Colonic mucosa (tissue), 4 donors: ENCODE data around the gene AUTS2. TPM values are rescaled to one million over a fixed set of nuclear protein-coding genes. Genes with fewer than 3 reads are reported as not detected.

Experiments used
- DNase-seq: peaks from one replicate; pipeline ENCODE4 v3.0.0-alpha.2; 2020
- H3K27ac ChIP-seq: fragments of 200-600 bp; one replicate; pipeline ENCODE4 v1.8.0; 2021
- H3K27me3 ChIP-seq: fragments of 200-600 bp; one replicate; pipeline ENCODE4 v1.8.0; 2021
- H3K36me3 ChIP-seq: fragments of 200-600 bp; one replicate; pipeline ENCODE4 v1.8.0; 2021
- H3K4me1 ChIP-seq: fragments of 200-600 bp; one replicate; pipeline ENCODE4 v1.8.0; 2021; ENCODE audit warnings: mild to moderate bottlenecking
- H3K4me3 ChIP-seq: fragments of 200-600 bp; one replicate; pipeline ENCODE4 v1.8.0; 2021
- H3K9ac ChIP-seq, 2 donors: one replicate each; pipeline ENCODE4 v1.7.0; 2013; ENCODE audit warnings: control low read depth in 2 of 2, low read depth in 2 of 2, low read length in 2 of 2
- H3K9me3 ChIP-seq: fragments of 200-600 bp; one replicate; pipeline ENCODE4 v1.8.0; 2021
- CTCF ChIP-seq: fragments of 200-600 bp; IDR thresholded peaks from one replicate; pipeline ENCODE4 v1.8.0; 2022; ENCODE audit warnings: antibody characterized with exemption, mild to moderate bottlenecking
- intact Hi-C: fragments of 100-400 bp; cut with DNase I; formaldehyde crosslinking; loops from one replicate; pipeline ENCODE4 v1.14.1; 2022
- total RNA-seq, 2 donors: library from RNA; stranded (reverse); fragmentation: NEBNext Ultra II Directional in 1 of 2; extraction: Animal tissue kit (Norgen Biotek cat#: 25700) in 1 of 2; gene quantifications; one replicate each; pipeline ENCODE4 v1.2.1, GENCODE V29; 2021
- donor health status: healthy.
- donor health status: DM: no; HTN: no; CAD: no.
- donor health status: DM: no; HTN: no; CAD: no.

AUTS2 gene
- total RNA-seq, 2 donors from 2014 or later, result 39.8 to 42.3 TPM

- Histone ChIP-seq H3K4me1 (no peaks in the 10 kb centered on the region), H3K9ac (no peak overlapping the region), H3K4me3 (no peak overlapping the region), H3K36me3 (no peaks in the 10 kb centered on the region), H3K27ac (no peak overlapping the region), H3K27me3 (no peaks in the 10 kb centered on the region), H3K9me3 (no peaks in the 10 kb centered on the region)
- no peak for DNase-seq
- intact Hi-C loops, result no loop called here
- no peak for TF ChIP-seq CTCF
Measured at GRCh38 chr7:69968969-69969556, 370.8 kb downstream of the AUTS2 start.

- H3K9ac ChIP-seq, result no peak overlapping the region
- no peaks in the 10 kb centered on the region for H3K4me1 ChIP-seq
- no peaks in the 10 kb centered on the region for H3K27me3 ChIP-seq
- H3K36me3 ChIP-seq, result no peaks in the 10 kb centered on the region
- intact Hi-C loops, result no loop called here
- no peak overlapping the region for H3K27ac ChIP-seq
- DNase-seq, result no peak
- H3K9me3 ChIP-seq, result no peaks in the 10 kb centered on the region
- no peak for TF ChIP-seq CTCF
- H3K4me3 ChIP-seq, result no peak overlapping the region
Measured at GRCh38 chr7:69981646-69982045, 383.4 kb downstream of the AUTS2 start.

GRCh38 chr7:69982197-69982596 lies 383.9 kb downstream of the AUTS2 start:
- Histone ChIP-seq H3K36me3 (no peaks in the 10 kb centered on the region), H3K27ac (no peak overlapping the region), H3K4me3 (no peak overlapping the region), H3K9ac (no peak overlapping the region), H3K27me3 (no peaks in the 10 kb centered on the region), H3K4me1 (no peaks in the 10 kb centered on the region), H3K9me3 (no peaks in the 10 kb centered on the region)
- intact Hi-C loops, result no loop called here
- no peak for TF ChIP-seq CTCF
- no peak for DNase-seq

GRCh38 chr7:69989551-69989950 lies 391.3 kb downstream of the AUTS2 start:
- Histone ChIP-seq H3K9me3 (no peaks in the 10 kb centered on the region), H3K27ac (no peak overlapping the region), H3K36me3 (no peaks in the 10 kb centered on the region), H3K9ac (no peak overlapping the region), H3K4me1 (no peaks in the 10 kb centered on the region), H3K27me3 (no peaks in the 10 kb centered on the region), H3K4me3 (no peak overlapping the region)
- DNase-seq, result no peak
- TF ChIP-seq CTCF, result no peak
- intact Hi-C loops, result no loop called here

GRCh38 chr7:69992938-69993337 lies 394.7 kb downstream of the AUTS2 start:
- no peak for TF ChIP-seq CTCF
- H3K9ac ChIP-seq, result no peak overlapping the region
- DNase-seq, result no peak
- intact Hi-C loops, result no loop called here
- H3K36me3 ChIP-seq, result no peaks in the 10 kb centered on the region
- no peaks in the 10 kb centered on the region for H3K4me1 ChIP-seq
- no peaks in the 10 kb centered on the region for H3K9me3 ChIP-seq
- no peak overlapping the region for H3K27ac ChIP-seq
- H3K4me3 ChIP-seq, result no peak overlapping the region
- H3K27me3 ChIP-seq, result no peaks in the 10 kb centered on the region
